HPDE6-E6E7 (cell line): ENCODE results near the gene MED25.
A peak's percentile ranks its signal among the peaks of the same experiment; 100 is the strongest.

Experiments
- DNase-seq: peaks from one replicate; pipeline ENCODE4 v3.0.0; 2011; ENCODE audit warnings: missing footprints; ENCODE audit errors: extremely low spot score

Gene MED25

DNA sequence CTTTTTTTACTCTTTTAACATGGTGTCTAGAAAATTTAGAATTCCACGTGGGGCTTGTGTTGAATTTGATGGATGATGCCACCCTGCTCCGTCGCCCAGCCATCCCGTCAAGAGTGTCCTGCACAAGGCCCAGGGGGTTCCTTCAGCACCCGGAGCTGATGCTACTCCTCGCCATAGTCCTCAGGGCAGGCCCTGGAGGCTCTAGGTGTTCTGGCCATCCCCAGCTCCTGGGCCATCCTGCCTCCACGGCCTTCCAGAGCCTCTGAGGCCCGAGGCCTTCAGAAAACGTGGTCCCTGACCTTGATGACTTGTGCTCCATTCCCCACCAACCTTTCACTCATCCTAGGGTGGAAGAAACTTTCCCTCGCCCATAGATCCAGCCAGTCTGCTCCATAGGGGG, 55.7 kb downstream of the MED25 start:
- no peak for DNase-seq

DNA sequence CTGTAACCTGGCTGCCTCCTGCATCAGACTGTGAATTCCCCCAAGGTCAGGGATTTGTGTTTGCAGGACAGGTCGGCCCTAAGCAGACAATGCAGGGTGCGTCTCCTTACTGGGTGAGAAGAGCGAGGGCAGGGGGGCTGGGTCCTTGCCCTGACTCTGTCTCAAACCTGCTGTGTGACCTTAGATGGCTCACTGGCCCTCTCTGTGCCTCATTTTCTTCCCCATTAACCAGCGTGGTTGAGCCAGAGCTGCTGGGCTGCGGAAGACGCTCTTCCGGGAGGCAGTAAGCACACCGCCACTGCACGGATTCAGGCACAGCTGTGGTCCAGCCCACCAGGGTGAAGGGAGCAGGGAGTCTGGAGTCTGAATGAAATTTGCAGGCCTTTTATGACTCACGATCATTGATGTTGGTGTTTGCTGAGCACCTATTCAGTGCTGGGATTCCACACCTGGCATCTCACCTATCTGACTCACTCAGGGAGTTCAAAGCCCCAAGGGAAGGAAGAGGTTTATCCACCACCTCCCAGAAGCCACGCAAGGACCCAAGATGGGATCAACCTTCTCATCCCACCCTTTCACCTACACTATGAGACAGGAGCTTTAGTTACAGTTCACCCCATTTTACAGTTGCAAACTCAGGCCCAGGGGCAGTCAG, 56.5 kb downstream of the MED25 start:
- DNase-seq, result no peak

DNA sequence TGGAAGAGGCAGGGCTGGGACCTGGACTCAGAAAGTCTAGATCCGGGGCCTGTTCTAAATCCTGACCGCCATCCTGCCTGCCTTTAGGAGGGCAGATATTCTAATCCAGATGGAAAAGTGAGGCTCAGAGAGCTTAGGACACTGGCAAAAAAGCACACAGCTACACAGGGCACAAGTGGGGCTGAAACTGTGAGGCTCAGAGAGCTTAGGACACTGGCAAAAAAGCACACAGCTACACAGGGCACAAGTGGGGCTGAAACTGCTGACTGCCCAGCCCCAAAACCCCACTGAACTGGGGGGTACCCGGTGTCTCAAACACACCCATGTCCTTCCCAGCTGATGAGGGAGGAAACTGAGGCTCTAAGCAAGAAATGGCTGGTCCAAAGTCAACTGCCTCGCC, 57.1 kb downstream of the MED25 start:
- DNase-seq, result no peak

DNA sequence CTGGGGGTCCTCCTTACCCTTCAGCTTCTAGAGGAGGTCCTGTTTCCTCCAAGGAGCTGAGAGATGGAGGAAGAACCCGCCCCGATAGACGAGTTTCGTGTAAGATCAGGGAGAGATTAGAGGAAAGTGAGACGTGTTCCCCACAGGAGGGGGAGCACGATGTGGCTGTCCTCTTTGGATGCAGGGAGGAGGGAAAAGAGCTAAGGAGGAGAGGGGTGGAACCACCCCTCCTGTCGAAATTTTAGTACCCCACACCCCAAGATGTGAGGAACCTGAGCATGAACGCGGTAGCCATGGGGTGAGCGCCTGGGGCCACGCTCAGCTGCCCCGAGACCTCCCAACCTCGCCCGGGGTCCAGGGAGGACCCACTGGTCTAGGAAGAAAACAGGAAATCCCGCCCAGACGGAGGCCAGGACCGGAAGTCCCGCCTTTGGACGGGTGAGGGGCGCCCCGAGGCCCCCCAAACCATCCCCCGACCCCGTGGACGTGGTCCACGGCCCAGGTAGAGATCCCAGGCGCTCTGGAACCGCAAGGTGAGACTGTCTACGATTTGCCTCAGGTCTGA, 57.9 kb downstream of the MED25 start:
- no peak for DNase-seq

DNA sequence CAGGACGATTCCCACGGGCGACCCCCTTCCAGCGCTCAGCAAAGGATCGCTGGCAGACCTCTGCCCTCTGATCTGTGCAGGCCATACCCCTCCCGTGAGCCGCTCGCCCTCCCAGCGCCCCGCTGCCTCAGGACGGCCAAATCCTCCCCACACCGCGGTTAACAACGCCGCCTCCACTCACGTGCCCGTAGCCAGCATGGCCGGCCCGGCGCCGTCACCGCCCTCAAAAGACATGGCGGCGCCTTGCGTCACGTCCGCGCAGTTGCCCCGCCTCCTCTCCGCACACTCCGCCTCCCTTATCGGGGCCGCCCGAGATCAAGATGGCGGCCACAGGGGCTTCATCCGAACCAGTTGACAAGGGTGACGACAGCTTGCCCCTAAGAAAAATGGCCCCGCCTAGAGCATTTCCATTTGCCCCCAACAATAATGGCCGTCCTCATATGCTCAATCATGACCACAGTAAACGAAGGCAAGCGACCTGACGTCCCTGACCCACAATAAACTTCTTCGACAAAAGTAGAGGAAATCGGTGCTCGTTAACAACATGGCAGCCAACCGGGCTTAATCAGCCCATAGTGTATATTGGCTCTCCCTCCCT, 58.4 kb downstream of the MED25 start:
- DNase-seq, result no peak

DNA sequence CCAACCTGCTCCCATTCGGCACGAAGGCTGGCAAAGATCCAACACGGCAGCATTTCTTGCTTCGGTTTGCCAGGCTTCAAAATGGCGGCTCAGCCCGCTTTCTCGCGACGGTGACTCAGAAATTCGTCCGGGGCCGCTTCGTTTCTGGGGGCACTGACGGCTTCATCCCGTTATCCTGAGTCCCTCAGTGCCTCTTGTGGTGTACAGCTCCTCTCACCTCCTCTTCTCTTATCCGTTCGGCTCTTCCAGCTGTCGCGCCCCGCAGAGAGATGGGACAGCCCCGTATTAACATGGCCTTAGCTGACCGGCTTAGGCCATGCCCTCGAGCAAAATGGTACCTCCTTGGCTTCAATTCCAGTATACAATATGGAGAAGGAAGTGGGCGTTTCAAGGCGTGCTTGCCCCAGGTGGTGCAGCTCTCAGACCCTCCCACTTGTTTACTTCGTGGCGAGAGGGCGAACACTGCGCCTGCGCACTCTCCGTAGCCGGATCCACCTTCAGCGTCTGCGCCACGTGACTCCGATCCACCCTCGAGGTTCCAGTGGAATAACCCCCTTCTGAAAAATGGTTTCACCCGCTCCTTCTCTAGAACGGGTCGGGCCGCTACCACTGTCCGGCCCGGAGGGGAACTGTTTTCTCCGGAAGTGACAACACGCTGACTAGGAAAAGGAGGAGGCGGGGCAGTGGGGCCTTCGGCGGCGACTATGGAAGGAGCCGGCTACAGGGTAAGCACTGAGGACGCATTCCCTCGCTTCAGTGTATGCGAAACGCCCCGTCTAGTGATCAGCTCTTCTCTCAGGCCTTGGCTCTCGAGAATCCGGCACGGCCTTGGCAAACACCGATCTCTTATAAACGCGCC, 59.2 kb downstream of the MED25 start, which contains the start of the genes AKT1S1 and TBC1D17:
Gene AKT1S1 (minus strand): TSS at position 336 of the 859 bp plus-strand sequence. CDS start 4,060 bp downstream, outside the sequence.
Gene TBC1D17 (plus strand): TSS at position 683 of the 859 bp plus-strand sequence. CDS start 22 bp downstream, at position 705.
- peak; percentile 98 for DNase-seq

DNA sequence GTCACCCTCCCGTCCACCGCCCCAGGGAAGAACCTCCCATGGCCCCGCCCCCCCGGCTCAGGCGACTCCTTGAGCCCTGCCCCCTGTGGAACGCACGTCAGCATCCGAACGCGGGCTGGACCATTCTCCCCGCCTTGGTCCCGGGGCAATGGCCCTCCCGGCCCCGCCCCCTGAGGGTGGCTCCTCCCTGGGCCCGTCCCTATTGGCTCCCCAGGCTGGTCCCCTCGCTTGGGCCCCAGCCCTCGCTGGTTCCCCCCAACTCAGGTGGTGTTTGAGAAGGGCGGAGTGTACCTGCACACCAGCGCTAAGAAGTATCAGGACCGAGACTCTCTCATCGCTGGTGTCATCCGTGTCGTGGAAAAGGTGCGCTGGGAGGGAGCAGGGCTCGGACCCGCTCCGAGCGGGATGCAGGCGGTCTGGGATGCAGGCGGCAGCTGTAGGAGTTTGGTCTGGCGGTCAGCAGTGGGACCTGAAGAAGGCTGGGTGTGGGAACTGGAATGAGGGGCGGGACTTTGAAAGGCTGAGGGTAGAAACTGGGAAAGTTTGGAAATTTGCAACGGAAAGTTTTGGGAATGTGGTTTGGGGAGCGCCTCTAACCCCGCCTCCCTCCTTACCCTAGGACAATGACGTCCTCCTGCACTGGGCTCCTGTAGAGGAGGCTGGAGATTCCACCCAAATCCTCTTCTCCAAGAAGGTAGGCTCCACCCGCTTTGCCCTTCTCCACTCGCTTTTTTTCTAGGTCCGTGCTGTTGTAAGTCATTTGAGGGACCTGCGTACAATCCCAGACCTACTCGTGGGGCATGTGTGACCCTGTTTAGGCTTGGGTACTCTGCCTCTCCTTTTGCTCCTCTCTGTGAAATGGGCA, 60.0 kb downstream of the MED25 start:
- DNase-seq, result peak; percentile 90

DNA sequence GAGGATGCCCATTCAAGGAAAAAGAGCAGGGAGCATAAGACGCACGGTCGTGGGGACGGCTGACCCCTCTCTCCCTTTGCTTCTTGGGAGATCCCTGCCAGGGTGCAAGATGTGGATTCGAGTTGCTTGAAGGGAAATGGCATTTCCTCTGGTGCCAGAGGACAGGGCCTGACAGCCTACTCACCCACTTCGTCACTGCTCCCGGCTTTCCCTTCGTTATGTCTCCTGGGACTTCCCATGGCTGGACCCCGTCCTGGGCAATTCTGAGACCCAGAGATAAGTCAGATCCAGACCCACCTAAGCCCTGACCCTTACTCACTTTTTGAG, 60.6 kb downstream of the MED25 start:
- DNase-seq, result no peak

DNA sequence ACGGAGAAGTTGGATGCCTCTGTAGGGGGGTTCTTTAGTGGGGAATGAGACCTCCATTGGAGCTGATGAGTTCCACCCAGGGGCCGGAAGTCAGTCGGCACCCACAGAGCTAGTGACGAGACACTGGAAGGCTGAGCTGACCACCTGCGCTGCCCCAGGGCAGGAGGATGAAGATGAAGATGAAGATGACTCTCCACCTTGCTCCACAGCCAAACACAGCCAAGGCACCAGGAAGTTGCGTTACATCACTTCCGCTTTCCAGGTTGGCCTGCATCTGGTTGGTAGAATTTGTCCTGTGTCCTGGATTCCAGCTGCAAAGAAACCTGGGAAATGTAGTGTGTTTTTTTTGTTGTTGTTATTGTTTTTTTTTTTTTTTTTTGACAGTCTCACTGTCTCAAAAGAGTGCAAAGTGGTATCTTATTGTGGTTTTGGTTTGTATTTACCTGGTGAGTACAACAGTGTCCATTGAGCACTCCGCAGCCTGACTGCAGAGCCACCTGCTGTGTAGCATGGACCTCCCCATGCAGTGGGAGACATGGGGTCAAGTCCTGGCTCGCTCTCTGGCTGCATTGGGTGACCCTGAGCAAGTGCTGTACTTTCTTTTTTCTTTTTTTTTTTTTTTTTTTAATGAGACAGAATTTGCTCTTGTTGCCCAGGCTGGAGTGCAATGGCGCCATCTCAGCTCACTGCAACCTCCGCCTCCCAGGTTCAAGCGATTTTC, 61.3 kb downstream of the MED25 start:
- DNase-seq, result no peak

DNA sequence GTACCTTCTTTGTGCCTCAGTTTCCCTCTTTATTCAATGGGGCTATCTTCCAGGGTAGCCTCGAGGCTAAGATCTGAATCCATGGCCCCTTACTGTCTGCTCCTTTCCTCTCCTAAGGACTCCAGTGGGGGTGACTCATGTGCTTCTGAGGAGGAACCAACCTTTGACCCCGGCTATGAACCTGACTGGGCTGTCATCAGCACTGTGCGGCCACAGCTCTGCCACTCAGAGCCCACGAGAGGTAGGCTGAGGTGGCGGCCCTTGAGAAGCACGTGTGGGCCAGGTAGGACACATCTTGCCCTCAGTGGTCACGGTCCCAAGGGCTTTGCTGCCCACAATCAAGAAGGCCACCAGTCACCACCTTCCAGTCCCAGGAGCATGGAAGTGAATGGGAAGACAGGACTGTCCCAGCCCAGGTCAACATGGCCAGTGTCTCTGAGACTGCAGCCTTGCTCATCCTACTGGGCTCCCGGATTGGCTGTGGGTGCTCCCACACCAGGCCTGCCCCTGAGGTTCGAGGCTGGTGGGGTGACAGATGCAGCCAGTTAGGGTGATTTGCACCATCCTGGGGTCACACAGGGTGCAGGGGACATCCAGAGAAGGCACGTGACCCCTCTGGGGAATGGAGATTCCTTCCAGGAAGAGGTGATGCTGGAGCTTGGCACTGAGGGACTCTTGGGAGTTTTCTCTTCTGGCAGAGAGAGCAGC, 62.2 kb downstream of the MED25 start:
- DNase-seq, result no peak

DNA sequence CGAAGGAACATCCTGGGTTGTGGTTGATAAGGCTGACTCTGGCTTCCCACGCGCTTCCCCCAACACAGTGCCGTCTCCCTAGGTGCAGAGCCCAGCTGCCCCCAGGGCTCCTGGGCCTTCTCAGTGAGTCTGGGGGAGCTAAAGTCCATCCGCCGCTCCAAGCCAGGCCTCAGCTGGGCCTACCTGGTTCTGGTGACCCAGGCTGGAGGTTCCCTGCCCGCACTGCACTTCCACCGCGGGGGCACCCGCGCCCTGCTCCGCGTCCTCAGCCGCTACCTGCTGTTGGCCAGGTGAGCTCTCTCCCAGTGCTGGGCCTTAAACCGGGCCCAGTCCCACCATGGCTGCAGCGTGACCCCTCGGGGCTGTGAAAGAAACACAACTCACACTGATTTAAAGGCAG, 63.1 kb downstream of the MED25 start:
- DNase-seq, result no peak

DNA sequence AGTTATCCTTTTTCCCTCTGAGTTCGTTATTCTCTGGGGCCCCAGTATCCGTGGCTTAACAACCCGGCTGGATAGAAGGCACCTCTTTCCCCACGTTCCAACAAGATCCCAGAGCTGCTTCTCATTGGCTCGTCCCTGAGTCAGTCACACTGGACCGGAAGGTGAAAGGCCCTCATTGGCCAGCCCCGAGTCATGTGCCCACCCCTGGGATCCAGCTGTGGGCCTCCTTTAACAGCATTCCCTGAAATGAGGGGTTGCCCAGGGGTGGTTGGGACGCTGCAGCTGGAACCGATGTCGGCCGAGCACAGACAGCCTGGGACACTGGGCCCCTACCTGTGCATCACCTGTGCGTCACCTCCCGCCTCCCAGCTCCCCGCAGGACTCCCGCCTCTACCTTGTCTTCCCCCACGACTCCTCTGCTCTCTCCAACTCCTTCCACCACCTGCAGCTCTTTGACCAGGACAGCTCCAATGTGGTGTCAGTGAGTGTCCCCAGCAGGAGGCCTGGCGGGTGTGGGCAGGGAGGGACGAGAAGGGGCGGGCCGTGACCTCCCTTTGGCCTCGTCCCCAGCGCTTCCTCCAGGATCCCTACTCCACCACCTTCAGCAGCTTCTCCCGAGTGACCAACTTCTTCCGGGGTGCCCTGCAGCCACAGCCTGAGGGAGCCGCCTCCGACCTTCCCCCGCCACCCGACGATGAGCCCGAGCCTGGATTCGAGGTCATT, 63.7 kb downstream of the MED25 start:
- DNase-seq, result no peak

DNA sequence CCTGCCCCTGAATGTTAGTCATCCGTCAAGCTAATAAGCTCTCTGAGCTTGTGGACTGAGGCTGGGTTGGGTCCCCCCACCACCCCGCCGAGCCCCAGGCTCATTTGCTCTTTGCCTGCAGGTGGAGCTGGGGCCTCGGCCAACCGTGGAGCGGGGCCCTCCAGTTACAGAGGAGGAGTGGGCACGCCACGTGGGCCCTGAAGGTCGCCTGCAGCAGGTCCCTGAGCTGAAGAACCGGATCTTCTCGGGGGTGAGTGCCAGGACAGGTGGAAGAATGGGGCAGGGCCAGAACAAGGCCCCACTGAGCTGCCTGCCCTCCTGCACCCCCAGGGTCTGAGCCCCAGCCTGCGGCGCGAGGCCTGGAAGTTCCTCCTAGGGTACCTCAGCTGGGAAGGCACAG, 64.6 kb downstream of the MED25 start:
- DNase-seq, result no peak

DNA sequence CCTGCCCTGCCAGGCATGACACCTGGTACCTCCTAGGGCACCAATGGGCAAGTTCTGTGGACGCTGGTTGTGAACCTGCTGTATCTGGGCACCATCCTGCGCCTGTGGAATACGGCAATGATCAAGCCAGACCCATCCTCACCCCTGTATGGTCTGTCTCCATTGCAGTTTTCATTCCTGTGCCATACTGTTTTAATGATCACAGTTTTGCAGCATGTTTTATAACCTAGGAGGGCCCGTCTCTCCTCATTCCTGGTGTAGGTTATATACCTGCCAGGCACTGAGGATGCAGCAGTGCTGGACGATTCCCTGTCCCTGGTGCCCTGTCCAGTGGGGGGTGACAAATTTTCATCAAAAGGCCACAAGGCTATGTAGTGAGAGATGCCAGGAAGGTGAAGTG, 65.0 kb downstream of the MED25 start:
- no peak for DNase-seq

DNA sequence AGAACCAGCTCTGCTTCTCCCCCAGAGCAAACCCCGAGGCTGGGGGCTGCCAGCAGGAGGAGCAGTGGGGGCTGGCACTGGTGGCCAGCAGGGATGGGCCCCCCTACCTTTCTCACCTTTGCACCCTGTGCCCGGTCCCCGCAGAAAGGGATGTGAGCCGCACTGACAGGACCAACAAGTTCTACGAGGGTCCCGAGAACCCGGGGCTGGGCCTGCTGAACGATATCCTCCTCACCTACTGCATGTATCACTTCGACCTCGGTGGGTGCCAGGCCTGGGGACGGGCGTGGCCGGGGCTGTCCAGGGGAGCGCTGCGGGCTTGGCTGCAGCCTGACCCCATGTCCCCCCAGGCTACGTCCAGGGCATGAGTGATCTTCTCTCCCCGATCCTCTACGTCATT, 66.0 kb downstream of the MED25 start:
- DNase-seq, result no peak

DNA sequence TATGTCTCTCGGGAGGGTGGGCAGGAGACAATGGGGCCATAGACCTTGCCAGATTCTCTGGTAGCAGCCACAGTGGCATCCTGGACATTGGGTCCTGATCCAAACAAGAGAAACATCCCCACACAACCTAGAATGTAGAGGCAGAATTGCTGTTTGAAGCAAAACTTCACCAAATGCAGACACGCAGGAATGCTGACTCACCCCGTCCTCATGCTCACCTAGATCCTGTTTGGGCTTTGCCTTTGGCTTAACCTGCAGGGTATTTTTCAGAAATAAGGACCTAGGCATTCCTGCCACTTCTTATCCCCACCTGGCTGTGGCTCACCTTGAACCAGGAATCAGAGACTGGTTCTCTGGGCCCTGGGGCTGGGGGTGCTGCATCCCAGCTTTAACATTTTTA, 66.7 kb downstream of the MED25 start:
- DNase-seq, result no peak
